HG03565 (cell line): ENCODE results near the gene TRIM43B.
"Not testable (repeated sequence)": the region's sequence is repeated elsewhere in the genome, so short reads cannot be mapped to it uniquely, and the experiment has no call there.

Experiments used
- ATAC-seq: cut with Tn5 transposase; IDR thresholded peaks from one replicate; pipeline ENCODE4 v1.9.1; 2021; ENCODE audit warnings: mild to moderate bottlenecking, moderate library complexity; ENCODE audit not compliant: unreplicated experiment

The TRIM43B gene

GRCh38 chr2:95434507-95435076 lies 50.0 kb downstream of the TRIM43B start:
- not testable (repeated sequence) for ATAC-seq

DNA sequence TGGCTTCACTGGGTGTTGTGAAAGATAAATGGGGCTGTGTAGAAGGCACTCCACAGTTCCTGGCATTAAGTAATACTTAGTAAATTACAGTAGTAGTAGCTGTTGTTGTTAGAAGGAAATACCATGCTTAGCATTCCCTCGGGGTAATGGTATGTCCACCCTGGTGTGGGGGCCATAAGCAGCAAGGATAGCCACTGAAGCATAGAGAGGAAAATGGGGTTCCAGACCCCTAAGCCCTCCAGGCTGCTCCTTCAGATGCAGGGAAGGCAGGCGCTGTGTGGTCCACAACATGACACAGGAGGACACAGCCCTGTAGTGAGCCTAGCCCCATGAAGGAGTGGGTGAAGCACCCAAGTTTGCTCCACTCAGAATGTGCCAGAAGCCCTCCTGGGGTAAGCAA lies 50.6 kb downstream of the TRIM43B start:
- not testable (repeated sequence) for ATAC-seq

DNA sequence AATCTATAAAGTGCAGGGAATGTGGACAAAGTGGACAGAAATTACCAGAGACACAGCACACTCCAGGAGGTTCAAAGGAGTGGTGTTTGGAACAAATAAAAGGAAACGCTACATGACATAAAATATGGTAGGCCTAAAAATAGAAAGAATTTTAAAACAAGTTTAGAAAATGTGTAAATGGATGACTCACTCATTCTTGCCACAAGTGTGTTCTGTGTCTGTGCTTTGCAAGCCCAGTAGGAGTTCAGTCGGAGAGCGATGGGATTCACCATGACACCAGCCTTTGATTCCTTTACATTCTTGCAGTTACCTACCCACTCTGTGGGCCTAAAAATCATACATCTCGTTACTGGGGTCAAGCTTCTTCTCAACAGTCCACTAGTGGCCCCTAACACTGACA lies 51.2 kb downstream of the TRIM43B start:
- not testable (repeated sequence) for ATAC-seq

GRCh38 chr2:95429748-95430467 lies 54.6 kb downstream of the TRIM43B start:
- not testable (repeated sequence) for ATAC-seq

GRCh38 chr2:95427196-95427867 lies 57.2 kb downstream of the TRIM43B start:
- ATAC-seq: not testable (repeated sequence)
